Measurements from ENCODE around the gene LGALS14. TPM values are rescaled to one million over a fixed set of nuclear protein-coding genes. Genes with fewer than 3 reads are reported as not detected.

The LGALS14 gene
- total and polyA plus RNA-seq, 8 donors = 0.31 TPM; not detected in 7

DNA sequence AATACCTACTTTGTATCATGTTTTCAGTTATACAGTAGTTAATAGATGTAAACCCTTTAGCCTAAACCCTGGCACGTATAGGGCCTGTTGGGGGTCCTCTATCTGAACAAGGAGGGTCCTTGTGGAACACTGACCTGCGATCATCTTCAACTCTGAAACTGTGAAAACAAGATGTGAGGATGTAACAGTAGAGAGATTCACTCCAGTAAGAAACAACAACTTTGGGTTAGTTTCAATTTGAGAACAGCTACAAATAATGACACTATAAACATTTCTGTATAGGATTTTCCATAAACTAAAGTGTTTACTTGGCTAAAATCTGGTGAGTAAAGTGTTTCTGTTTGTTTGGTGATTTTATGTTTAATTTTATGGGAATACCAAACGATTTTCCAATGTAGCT lies 31.4 kb downstream of the LGALS14 start:
- ATAC-seq (no peak), DNase-seq (no peak)
- no peaks in the 10 kb centered on the region for H3K4me1 ChIP-seq

DNA sequence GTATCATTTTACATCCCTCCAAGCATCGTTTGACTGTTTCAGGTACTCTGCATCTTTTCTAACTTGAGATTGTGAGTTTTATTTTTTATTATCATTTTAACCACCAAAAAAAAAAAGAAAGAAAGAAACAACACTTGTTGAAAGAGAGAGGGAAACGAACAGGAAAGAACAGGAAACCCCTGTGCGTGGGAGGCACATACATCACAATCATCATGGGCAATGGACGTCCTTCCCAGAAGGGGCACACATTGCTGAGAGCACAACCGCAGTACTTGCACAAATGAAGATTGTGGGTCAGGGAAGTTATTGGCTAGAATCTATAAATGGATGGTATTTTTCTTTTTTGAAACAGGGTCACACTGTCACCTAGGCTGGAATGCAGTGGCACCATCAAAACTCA lies 31.8 kb downstream of the LGALS14 start:
- DNase-seq (no peak), ATAC-seq (no peak)
- Histone ChIP-seq H3K9me3 (no peaks in the 10 kb centered on the region), H3K4me3 (no peak overlapping the region), H3K4me1 (no peaks in the 10 kb centered on the region), H3K36me3 (no peaks in the 10 kb centered on the region), H3K27ac (no peak overlapping the region), H3K27me3 (no peaks in the 10 kb centered on the region)
- intact Hi-C loops (cut with DNase I) = no loop called here
- TF ChIP-seq, protein P1, sequence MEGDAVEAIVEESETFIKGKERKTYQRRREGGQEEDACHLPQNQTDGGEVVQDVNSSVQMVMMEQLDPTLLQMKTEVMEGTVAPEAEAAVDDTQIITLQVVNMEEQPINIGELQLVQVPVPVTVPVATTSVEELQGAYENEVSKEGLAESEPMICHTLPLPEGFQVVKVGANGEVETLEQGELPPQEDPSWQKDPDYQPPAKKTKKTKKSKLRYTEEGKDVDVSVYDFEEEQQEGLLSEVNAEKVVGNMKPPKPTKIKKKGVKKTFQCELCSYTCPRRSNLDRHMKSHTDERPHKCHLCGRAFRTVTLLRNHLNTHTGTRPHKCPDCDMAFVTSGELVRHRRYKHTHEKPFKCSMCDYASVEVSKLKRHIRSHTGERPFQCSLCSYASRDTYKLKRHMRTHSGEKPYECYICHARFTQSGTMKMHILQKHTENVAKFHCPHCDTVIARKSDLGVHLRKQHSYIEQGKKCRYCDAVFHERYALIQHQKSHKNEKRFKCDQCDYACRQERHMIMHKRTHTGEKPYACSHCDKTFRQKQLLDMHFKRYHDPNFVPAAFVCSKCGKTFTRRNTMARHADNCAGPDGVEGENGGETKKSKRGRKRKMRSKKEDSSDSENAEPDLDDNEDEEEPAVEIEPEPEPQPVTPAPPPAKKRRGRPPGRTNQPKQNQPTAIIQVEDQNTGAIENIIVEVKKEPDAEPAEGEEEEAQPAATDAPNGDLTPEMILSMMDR (IDR thresholded peaks at IDR 0.05) = no peak

More for the DNA sequence above, 31.4 kb downstream of the LGALS14 start:
- no peaks in the 10 kb centered on the region for H3K36me3 ChIP-seq
- no peak overlapping the region for H3K27ac ChIP-seq
- no peak overlapping the region for H3K4me3 ChIP-seq
- no peaks in the 10 kb centered on the region for H3K27me3 ChIP-seq
- intact Hi-C loops (cut with DNase I) = no loop called here
- no peaks in the 10 kb centered on the region for H3K9me3 ChIP-seq
- TF ChIP-seq, protein P1 (IDR thresholded peaks at IDR 0.05) = no peak

DNA sequence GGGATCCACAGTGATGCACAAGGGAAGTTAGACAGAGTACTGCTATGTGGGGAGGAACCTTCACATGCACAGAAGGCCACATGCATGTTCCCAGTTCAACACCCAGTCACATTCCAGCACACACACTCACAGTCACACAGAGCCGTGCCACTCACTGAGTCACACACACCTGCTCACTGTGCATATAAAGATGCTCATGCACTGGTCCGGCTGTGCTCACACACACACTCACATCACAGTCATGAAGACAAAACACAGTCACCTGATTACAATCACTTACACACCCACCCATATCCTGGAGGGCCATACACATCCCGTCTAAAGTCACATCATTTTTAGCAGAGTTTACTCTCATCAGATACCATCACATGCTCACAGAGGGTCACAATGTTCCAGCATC lies 33.1 kb downstream of the LGALS14 start:
- Histone ChIP-seq H3K4me1 (no peaks in the 10 kb centered on the region), H3K4me3 (no peak overlapping the region), H3K9me3 (no peaks in the 10 kb centered on the region), H3K27ac (no peak overlapping the region), H3K36me3 (no peaks in the 10 kb centered on the region), H3K27me3 (no peaks in the 10 kb centered on the region)
- intact Hi-C loops (cut with DNase I) = no loop called here
- ATAC-seq = no peak
- DNase-seq = no peak
- TF ChIP-seq, protein P1 (IDR thresholded peaks at IDR 0.05) = no peak

DNA sequence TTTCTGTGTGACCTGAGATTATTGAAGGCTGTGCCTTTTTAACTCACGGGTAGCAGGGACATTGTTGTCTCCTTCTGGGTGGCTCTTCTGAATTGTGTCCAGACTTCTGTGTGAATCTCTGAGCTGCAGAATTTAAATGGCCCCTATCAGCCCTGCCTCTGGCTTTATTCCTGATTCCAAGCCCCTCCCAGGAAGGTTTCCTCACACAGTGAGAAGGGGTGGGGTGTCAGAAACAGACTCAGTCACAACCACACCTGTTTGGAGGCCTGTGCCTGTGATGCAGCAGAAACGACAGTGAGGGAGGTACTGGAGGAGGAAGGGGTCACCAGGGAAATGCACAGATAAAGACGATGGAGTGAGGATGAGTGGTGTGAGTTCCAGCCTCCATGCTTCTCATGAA lies 33.6 kb downstream of the LGALS14 start, which contains the start of gene CLC:
Gene CLC (minus strand): TSS at position 139 of the 400 bp plus-strand sequence. CDS start 77 bp downstream, at position 62.
- ATAC-seq = no peak
- Histone ChIP-seq H3K4me1 (no peaks in the 10 kb centered on the region), H3K27ac (no peak within 1 kb of the TSS), H3K27me3 (peaks cover 0 to under 1% of the 10 kb centered on the region in 2 donors), H3K36me3 (no peaks in the 10 kb centered on the region), H3K9me3 (no peaks in the 10 kb centered on the region), H3K4me3 (no peak within 1 kb of the TSS)
- intact Hi-C loops (cut with DNase I) = no loop called here
- no peak for DNase-seq
- TF ChIP-seq, protein P1 (IDR thresholded peaks at IDR 0.05) = no peak

DNA sequence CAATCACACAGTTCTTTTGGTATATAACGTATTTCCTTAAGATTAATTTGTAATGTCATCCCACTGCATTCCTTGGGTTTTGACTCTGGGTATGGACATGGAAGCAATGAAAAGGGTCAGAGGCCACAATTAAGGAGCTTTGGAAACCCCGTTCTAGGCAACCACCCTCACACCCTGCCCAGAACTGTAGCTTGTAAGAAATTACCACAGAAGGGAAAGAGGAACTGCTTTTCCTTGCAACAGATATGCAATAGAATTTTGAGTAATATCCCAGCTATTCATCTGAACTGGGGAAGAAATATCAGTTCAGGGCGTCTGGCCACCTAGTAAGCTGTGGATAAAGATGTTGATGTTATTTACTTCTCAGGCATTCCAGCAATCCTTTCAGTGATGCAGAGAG lies 34.5 kb downstream of the LGALS14 start:
- TF ChIP-seq, protein P1 (IDR thresholded peaks at IDR 0.05) = no peak
- intact Hi-C loops (cut with DNase I) = no loop called here
- no peaks in the 10 kb centered on the region for H3K9me3 ChIP-seq
- no peak for DNase-seq
- H3K4me1 ChIP-seq = no peaks in the 10 kb centered on the region
- no peaks in the 10 kb centered on the region for H3K36me3 ChIP-seq
- H3K27me3 ChIP-seq = peaks cover 0 to 5% of the 10 kb centered on the region in 2 donors
- no peak for ATAC-seq
- H3K4me3 ChIP-seq = no peak overlapping the region
- H3K27ac ChIP-seq = no peak overlapping the region

Measured in left lung (tissue), 10 donors.